ENCODE data around the gene METTL15.

GRCh38 chr11:28107750-28108618 is at the start of gene METTL15, which contains the start of gene KIF18A:
- TF ChIP-seq REST (IDR thresholded peaks at IDR 0.05; ENCODE audit: insufficient read depth in 1 of 2, low read depth in 2 of 2, low read length in 2 of 2) (no peak), POLR2AphosphoS5 (IDR thresholded peaks at IDR 0.05; ENCODE audit: low read depth, low read length) (peak; percentile 77; the same call in 1 of the 2 replicates)
